ENCODE measurements around the gene SPECC1. TPM values are rescaled to one million over a fixed set of nuclear protein-coding genes. Genes with fewer than 3 reads are reported as not detected.
A peak's percentile ranks its signal among the peaks of the same experiment; 100 is the strongest.

The SPECC1 gene
- total and polyA plus RNA-seq, 2 of the 4 experiments (the other 2 are of a cell fraction), result 16.9 to 26.2 TPM

GRCh38 chr17:20122254-20122879, 113.2 kb downstream of the SPECC1 start:
- Histone ChIP-seq H3K4me1 (ENCODE audit: control insufficient read depth, insufficient read depth, low read length) (peaks cover 8% of the 10 kb centered on the region), H4K91ac (ENCODE audit: insufficient read depth, low read depth, low read length) (peak overlapping the region; percentile 66; the same call in 1 of the 2 replicates), H2AK5ac (ENCODE audit: low read depth, low read length) (peak overlapping the region; percentile 20; the same call in 1 of the 2 replicates), H2AFZ (replicated peaks; ENCODE audit: low read length, poor library complexity) (peak overlapping the region; percentile 58), H3K9me3 (ENCODE audit: control insufficient read depth, insufficient read depth, low read length) (no peaks in the 10 kb centered on the region), H4K8ac (ENCODE audit: low read depth in 2 of 2, low read length in 2 of 2) (peak overlapping the region in 1 of 2 experiments; percentile 29; a peak in 1 of 4 replicates), H4K5ac (ENCODE audit: low read depth, low read length) (no peak overlapping the region), H3K9me1 (ENCODE audit: insufficient read depth, low read length) (peaks cover 6% of the 10 kb centered on the region; the same call in 1 of the 2 replicates), H3K27me3 (ENCODE audit: control insufficient read depth, insufficient read depth, low read length) (no peaks in the 10 kb centered on the region), H2BK5ac (ENCODE audit: low read depth, low read length, poor library complexity, severe bottlenecking) (no peak overlapping the region), H3K4me3 (ENCODE audit: insufficient read depth, low read depth, low read length) (no peak overlapping the region), H3K4me2 (ENCODE audit: low read depth, low read length) (no peak overlapping the region), H2AK9ac (replicated peaks; ENCODE audit: low read depth, low read length, poor library complexity) (no peak overlapping the region), H3K36me3 (ENCODE audit: control insufficient read depth, insufficient read depth, low read length) (no peaks in the 10 kb centered on the region), H2BK15ac (ENCODE audit: low read depth, low read length) (peak overlapping the region; percentile 67; the same call in 2 of the 3 replicates), H3K14ac (replicated peaks; ENCODE audit: low read depth, low read length) (0 out of 2 replicates have a peak overlapping the region, but pooled peaks have one; percentile 24), H3K23ac (ENCODE audit: low read depth, low read length) (no peak overlapping the region), H2BK20ac (ENCODE audit: low read depth, low read length) (peak overlapping the region; percentile 43), H3K27ac (ENCODE audit: insufficient read depth, low read length) (no peak overlapping the region), H3K56ac (ENCODE audit: extremely low read depth, insufficient read depth, low read length) (no peak overlapping the region; the same call in 1 of the 2 replicates), H3K79me1 (ENCODE audit: low read depth in 1 of 2, low read length in 2 of 2) (no peaks in the 10 kb centered on the region), H4K20me1 (ENCODE audit: insufficient read depth, low read length) (no peaks in the 10 kb centered on the region), H2BK120ac (ENCODE audit: low read depth, low read length) (peak overlapping the region; percentile 58), H3K4ac (ENCODE audit: low read depth, low read length) (peak overlapping the region; percentile 63), H3K18ac (ENCODE audit: low read depth, low read length) (no peak overlapping the region), H3K9ac (ENCODE audit: low read depth, low read length) (no peak overlapping the region)
- intact Hi-C loops (cut with micrococcal nuclease) (loop anchor here (1.0 to 5.0 kb wide), 2 partner anchors 105 to 725 kb away; no protein-coding TSS in a partner anchor), dilution Hi-C loops (cut with HindIII; ENCODE audit: low sequenced_read_pairs, unreplicated experiment) (no loop called here), in situ Hi-C loops (cut with MboI; ENCODE audit: low sequenced_read_pairs) (loop anchor here (5.0 kb wide), 1 partner anchor 195 kb away; no protein-coding TSS in a partner anchor)
- POLR2A ChIA-PET (ENCODE audit: unreplicated experiment), result no interaction called here
- BruUV-seq (replicated peaks), result no TSS peak
- ATAC-seq (ENCODE audit: low read depth) (no peak; the same call in none of the 2 replicates), DNase-seq (no peak)
- TF ChIP-seq CEBPB (IDR thresholded peaks at IDR 0.05; ENCODE audit: low read depth, low read length) (peak; percentile 31; the same call in 1 of the 2 replicates), MXI1 (IDR thresholded peaks at IDR 0.05; ENCODE audit: borderline replicate concordance, low read depth, low read length) (no peak), RFX5 (IDR thresholded peaks at IDR 0.05; ENCODE audit: low read depth, low read length) (no peak), POLR2A (IDR thresholded peaks at IDR 0.05; ENCODE audit: low read depth, low read length) (no peak)
- 72% methylated on average over 2 of the region's 8 CpGs; no CpG with 5 or more reads in 1 of the 2 experiments for WGBS, 2 experiments (ENCODE audit: extremely low coverage in 2 of 2, insufficient read length in 1 of 2)
- CTCF ChIA-PET, result interaction anchor here (0.6 to 2.4 kb wide), 7 partner anchors 19 to 129 kb away, joined by 3 to 8 read pairs (median 3); partner anchors contain the start of gene SPECC1

Measured in IMR-90 (cell line).